Breast epithelium (tissue), 3 donors: Measurements from ENCODE around the gene ATP2C2.

Experiments used
- CTCF ChIP-seq, 3 donors: fragments of 450-650 bp; IDR thresholded peaks; one replicate each; pipeline ENCODE4 v1.5.1; 2016 to 2017; ENCODE audit warnings: antibody characterized with exemption in 3 of 3, mild to moderate bottlenecking in 3 of 3, moderate library complexity in 3 of 3
- POLR2A ChIP-seq: fragments of 450-650 bp; IDR thresholded peaks from one replicate; pipeline ENCODE4 v1.6.1; 2016; ENCODE audit warnings: antibody characterized with exemption, mild to moderate bottlenecking, moderate library complexity

- TF ChIP-seq CTCF (IDR thresholded peaks at IDR 0.05), result no peak
- no peak for TF ChIP-seq POLR2A
Observed at GRCh38 chr16:84454611-84455010, 86.3 kb downstream of the ATP2C2 start.
